ENCODE measurements around the gene LDLRAD3.
"Not testable (repeated sequence)": the region's sequence is repeated elsewhere in the genome, so short reads cannot be mapped to it uniquely, and the experiment has no call there.

The LDLRAD3 gene

DNA sequence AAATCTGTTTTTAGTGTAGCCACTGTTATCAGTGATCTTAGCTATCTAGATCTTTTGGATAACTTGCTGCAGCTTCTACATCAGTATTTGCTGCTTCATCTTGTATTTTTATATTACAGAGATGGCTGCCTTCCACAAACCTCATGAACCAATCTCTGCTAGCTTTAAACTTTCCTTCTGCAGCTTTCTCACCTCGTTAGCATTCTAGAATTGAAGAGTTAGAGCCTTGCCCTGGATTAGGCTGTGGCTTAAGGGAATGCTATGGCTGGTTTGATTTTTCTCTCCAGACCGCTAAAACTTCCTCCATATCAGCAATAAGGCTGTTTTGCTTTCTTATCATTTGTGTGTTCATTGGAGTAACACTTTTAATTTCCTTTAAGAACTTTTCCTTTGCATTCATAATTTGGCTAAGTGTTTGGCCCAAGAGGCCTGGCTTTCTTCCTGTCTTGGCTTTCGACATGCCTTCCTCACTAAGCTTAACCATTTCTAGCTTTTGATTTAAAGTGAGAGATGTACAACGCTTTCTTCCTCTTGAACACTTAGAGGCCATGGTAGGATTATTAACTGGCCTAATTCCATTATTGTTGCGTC, 51.9 kb downstream of the LDLRAD3 start:
- DNase-seq, result no peak

- DNase-seq, result no peak
Measured at GRCh38 chr11:35997902-35998520, 54.1 kb downstream of the LDLRAD3 start.

DNA sequence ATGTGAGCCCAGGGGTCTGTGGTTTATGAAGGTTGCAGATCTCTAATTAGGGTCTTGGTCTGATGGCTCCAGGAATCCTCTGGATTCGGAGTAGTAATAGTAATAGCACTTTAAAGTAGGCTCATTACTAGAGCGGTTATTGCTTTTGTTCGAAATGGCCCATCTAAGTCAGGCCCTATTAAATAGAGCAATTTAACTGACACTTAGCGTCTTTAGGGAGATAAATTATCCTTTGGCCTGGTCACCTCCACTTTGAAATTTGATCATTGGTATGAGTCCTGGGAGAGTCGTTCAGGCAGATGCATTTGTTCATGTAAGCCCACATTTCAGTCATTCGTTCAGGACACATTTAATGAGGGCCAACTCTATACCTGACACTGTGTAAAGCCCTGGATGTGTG, 54.8 kb downstream of the LDLRAD3 start:
- no peak for DNase-seq

DNA sequence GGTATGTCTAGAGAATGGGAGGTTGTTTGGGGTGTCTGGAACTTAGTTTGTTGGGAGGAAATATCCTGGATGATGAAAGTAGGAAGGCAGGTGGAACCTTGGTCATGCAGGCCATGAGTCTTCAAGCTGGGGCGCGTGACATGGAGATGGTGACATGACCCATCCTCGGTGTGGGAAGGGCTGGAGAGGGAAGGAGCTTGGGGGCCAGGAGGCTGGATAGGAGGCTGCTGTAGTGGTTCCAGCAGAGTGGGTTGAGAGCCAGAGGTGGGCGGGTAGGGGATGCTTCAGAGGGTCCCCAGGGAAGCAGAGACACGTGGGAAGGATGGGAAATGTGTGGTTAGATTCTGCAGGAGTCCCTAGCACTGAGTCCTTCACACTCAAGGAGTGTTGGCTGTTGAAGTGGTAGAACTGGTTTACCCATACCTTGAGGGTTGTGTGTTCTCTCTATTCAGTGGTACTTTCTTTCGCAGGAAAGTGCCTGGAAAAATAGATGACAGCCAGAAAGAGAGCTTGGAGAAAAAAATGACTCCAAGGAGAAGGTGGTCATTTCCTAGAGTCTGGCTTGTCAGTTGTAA, 56.8 kb downstream of the LDLRAD3 start:
- no peak for DNase-seq

DNA sequence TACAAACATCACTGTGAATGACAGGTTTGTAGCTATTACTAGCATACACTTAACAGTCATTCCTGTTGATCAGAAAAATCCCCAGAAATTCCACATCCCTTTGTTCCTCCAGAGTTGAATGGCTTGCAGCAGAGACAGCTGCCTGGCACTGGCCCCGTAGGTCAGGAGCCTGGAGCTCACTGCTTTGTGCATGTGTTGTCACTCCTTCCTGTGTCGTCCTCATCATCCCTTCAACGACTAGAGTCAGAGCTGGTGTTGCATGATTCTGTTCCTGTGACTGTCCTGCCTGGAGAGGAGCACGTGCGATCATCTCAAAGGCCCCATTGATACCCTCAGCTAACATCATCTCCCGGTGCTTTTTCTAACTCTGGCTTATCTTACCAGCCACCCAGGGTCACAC, 58.3 kb downstream of the LDLRAD3 start:
- no peak for DNase-seq

DNA sequence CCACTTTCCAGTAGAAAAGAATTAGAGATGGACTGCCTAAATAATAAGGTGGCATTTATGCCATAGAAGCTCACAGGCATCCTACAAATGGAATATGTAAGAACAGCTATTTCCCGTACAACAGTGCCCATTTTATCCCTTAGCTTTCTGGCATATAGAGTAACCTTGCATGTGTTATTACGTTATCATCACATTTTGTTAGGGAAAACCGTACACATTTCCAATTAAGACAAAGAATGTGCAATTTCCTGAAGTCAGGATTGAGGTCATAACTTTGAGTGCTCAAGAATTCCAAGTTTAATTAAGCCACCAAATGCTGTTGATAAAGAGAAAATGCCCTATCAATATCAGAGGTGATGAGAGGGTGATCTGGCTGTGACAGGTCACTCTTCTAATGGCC, 58.9 kb downstream of the LDLRAD3 start:
- no peak for DNase-seq

DNA sequence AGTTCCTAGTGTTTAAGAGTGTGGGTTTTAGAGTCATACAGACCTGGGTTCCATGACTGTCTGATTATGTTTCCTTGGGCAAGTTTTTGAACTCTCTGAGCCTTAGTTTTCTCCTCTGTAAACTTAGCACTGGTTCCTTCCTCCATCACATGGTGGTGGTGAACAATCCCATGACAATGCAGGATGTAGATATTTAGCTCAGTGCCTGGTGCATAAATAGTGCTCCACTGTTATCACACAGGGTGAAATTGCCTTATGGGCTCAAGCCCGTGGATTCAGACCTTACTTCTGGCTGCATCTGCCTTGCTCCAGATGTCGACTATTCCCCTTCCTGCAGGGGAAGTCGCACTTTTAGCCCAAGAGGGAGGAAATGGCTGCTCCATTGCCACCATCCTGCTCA, 62.7 kb downstream of the LDLRAD3 start:
- no peak for DNase-seq

DNA sequence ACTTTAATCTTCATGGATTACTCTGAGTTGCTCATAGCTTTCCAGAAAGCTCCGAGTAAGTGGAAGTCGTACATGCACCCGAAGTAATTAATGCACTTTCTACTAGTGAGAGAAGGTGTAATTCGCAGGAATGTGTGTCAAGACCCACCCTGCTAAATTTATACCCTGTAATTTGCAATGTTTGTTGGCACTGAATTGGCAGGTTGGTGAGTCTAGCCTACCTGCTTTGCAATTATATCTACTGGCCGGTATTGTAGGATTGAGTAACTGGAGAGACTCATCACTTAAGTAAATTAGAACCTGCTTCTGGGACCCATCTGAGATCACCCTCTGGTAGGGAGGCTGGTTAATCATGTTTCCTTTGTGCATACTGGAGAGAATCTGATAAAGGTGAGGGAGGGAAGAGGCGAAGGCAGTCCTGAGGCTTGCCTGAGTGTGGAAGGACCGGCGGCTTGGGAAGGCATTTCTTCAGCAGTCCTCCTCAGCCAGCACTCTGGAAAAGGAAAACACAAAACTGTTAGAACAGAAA, 63.3 kb downstream of the LDLRAD3 start:
- DNase-seq, result no peak

DNA sequence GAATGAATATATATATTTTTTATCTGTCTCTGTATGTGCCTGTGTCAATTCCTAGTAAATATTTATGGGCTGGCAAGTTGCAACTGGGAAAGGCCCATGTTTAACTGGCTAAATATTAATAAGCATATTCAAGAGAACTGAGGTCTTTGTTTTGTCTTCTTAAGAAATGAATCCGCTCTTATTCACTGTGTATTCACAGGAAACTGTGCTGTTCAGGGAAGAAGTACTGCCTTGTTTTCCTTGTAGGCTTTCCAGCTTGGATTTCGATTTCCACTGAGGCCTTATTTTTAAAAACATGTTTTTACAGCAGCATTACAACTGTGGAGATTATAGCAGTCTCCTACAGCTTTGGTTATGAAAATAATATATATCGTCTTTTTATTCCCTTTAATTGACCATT, 64.7 kb downstream of the LDLRAD3 start:
- no peak for DNase-seq

DNA sequence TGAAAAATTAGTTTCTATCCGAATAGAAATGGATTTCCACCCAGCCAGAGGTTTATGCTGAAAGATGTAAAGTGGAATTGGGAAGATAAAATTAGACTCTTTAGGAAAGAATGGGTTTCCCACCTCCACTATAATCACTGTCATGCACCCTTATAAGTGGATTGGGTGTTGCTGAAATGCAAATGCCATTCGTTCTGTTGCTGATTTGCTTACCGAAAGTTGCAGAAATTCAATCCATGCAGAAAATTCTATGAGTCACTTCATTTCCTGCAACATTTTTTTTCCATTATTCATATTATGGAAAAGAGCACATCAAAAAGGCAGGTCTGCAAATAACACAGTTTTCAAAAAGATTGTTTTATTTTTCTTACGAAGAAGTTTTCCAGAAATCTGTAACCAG, 65.6 kb downstream of the LDLRAD3 start:
- DNase-seq, result no peak

DNA sequence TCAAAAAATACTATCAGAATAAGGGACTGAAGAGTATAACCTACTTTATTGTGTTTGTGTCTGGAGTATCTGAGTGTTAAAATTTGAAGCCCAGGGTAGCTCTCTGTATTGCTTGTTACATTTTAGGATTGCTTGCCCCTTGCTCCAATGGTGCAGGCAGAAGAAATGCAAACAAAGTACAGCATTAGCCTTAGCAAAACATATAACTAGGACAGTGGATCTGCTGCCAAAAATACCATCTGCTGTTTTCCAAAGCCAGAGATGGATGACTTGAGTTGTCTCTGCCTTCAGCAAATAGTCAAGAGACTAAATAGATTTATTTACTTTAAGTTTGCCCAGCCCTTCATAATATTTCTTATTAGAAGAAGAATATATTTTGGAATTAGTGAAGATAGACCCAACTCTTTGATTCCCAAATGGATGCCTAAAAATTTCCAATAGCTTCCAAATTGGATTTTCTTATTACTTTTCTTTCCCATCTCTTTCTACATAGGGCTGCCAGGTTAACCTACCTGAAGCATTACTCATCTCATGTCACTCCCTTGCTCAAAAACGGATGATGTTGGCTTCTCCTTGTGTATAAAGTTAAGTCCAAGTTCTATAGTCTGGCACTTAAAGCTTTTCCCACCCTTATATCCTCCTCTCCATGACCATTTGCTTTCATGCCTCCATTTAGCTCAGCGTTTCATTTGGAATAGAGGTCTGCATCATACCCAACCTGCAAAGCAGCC, 66.3 kb downstream of the LDLRAD3 start:
- no peak for DNase-seq

DNA sequence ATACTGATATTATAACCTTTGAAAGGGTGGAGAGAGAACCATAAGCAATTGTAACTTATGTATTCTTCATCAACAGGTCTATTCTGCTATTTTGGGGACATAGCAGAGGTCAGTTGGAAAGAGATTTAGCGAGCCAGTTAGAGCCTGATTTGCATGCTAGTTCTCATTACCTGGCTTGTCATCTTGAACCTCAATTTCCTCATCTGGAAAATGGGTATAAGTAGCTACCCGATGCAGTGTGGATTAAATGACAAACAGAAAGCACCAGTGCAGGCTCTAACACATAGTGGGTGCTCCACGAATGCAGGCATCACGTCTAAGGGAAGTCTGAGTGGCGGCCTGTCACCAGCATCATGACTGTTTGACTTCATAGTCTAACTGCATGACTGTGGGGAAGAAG, 67.7 kb downstream of the LDLRAD3 start:
- no peak for DNase-seq

GRCh38 chr11:36012455-36012854, 68.6 kb downstream of the LDLRAD3 start:
- DNase-seq, result peak; percentile 29

- DNase-seq, result no peak
Measured at GRCh38 chr11:36012979-36013378, 69.1 kb downstream of the LDLRAD3 start.

DNA sequence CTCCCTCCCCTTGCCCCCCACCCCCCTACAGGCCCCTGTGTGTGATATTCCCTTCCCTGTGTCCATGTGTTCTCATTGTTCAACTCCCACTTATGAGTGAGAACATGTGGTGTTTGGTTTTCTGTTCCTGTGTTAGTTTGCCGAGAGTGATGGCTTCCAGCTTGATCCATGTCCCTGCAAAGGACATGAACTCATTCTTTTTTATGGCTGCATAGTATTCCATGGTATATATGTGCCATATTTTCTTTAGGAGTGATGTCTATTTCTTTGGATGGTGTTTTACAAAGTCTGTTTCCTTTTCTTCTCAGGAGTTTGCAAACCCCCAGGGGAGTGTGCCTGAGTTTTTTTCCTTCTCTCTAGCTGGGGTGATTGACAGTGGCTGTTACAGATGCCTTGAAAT, 69.6 kb downstream of the LDLRAD3 start:
- DNase-seq, result not testable (repeated sequence)

DNA sequence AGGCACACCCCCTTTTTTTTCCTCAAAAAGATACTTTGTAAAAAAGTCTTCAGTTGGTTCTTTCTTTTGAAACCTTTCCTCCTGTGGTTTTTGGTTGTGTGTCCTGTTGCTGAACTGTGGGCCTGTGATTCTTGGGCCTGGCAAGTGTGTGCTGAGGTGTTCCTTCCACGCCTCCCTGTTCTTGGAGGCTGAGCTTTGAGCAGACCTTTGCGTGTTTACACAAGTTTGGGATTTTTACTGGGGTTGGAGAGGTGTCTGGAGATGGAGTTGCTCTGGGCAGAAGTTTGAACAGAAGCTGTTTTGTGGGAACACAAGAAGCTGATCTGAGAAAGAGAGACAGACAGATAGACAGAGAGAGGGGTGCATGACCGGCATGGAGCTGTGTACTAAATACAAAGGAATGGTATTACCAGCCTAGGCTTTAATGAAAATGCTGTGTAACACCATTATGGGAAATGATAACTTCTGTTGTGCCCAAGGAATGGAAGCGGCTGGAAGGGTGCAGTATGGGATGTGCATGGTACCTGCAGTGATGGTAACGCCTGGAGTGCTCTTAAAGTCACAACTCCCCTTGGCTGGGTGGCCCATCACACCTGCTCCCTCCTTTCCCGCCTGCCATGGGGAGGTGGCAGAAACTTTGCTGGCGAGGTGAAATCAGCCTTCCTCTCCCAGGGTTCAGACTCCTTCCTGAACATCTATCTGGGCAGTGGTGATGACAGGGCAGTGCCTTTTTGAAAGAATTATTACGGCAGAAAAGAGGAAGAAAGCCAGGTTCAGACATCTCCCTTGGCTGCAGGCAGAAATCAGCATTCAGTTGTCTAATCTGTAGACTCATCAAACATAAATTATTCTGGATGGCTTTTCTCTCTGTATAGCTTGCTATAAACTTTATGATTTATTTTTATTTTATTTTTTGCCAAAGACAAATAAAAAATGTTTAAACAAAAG, 70.4 kb downstream of the LDLRAD3 start:
- DNase-seq, result peak; percentile 60

DNA sequence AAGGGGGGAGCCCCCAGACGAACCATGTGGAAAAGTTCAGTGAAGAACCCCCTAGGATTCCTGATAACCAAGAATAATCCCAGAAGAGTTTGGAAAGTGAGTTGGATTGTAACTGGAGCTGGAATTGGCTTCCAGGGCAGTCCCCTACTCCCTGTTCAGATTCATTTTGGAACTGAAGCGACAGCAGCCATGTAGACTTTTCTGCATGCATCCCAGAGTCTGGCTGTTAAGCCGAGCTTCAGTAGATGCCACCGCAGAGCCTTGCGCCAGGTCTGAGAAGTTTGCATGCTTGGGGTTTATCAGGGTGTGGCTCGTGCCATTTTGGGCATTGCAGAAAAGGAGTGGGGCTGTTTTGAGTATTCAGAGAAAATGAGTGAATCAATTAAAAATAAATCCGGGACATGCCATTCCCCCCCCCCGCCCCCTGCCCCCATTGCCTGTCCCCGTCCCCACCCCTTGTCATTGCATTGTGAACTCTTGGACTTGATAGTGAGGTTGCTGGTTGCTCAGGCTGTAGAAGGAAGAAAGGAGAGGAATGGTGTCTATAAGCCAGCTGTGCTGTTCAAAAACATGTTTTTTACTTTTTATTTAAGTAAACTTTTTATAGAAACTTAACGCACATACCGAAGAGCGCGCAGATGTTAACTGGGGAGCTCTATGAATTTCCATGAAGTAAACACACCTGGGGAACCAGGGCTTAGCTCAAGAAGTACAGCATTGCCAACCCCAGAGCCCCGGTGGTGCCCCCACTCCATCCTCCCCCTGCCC, 71.2 kb downstream of the LDLRAD3 start:
- DNase-seq, result peak; percentile 24

DNA sequence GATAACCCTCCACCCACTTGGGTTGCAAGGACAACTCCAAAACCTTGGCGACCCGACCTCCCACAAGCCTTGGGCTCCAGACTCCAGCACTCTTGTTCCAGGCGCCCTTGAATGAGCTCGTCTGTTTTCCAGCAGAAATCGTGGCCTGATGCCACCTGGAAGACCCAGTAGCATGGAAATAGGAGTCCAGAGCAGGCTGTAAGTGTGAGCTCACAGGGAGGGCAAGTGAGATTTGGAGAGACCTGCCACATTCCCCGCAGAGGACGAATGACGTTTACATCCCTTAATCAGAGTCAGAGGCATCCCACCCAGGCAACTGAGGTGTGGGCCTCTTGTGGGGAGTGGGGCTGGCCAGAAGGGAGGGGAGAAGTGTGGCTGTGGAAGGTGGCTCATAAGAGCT, 71.9 kb downstream of the LDLRAD3 start:
- no peak for DNase-seq

GRCh38 chr11:36016263-36016662, 72.4 kb downstream of the LDLRAD3 start:
- DNase-seq, result no peak

GRCh38 chr11:36016709-36017108, 72.8 kb downstream of the LDLRAD3 start:
- DNase-seq, result no peak

DNA sequence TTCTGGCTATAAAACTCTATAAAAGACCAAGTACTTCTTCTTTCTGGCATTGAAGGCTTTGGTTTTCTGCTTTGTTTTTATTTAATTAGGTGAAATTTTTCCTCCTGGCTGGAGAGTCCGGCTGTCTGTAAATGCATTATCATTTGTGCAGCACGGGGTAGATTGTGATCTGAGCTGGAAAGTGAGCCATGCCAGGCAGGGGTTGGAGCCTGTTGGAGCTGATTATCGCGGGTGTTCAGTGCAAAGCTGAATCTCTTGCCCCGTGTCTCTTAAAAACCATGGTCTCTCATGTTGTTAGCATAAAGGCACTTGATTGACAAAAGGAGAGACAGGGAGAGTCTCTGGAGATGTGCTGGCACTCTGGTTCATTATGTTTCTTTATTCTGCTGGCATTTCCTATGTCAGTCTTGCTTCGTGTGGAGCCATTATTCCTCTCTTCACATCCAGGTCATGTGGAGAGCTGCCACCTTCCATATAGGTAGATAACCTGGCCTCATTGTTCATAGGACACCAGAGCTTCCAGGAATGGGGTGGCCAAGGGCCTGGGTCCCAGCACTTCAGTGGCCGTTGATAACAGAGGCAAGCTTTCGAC, 75.2 kb downstream of the LDLRAD3 start:
- DNase-seq, result peak; percentile 53
